K562 (cell line): ENCODE results near the gene NCMAP. TPM values are rescaled to one million over a fixed set of nuclear protein-coding genes. Genes with fewer than 3 reads are reported as not detected.

Experiments used
- ATAC-seq: fragments of 200-7000 bp; cut with Tn5 transposase; 3 replicates; pipeline ENCODE4 v1.9.1; 2020; ENCODE audit warnings: moderate library complexity
- BruUV-seq: library from RNA; stranded (reverse); fragments of 400-500 nt; replicated peaks from 2 replicates; lab custom pipeline; 2021; lab: Mats Ljungman, UMichigan
- CTCF ChIA-PET: fragments of 300-600 bp; formaldehyde crosslinking; extraction: SDS; loops from one replicate; lab custom pipeline; 2021; ENCODE audit warnings: low intra/inter-chr PET ratio; lab: Yijun Ruan, JAX
- POLR2A ChIA-PET: fragments of 300-600, 350-650 bp; sonication (Branson Sonifier 250); formaldehyde crosslinking; extraction: SDS; loops from one replicate; lab custom pipeline; 2021; ENCODE audit warnings: antibody characterized with exemption, inconsistent platforms; lab: Yijun Ruan, JAX
- DNase-seq, 4 experiments: peaks; one replicate each; pipeline versions ENCODE4 v3.0.0 to v3.0.0-alpha.2; 2011 to 2018; ENCODE audit warnings: low spot score in 3 of 4, mixed read lengths in 3 of 4; ENCODE audit errors: extremely low read depth in 1 of 4
- FAIRE-seq: peaks from 2 replicates; lab custom pipeline; 2011; peaks lifted over from hg19 to GRCh38; lab: Jason Lieb, UNC
- H2AFZ ChIP-seq: 2 replicates; pipeline ENCODE4 v1.6.0; 2011; ENCODE audit warnings: low read depth, low read length, control low read depth, inconsistent platforms
- H3K27ac ChIP-seq: fragments of 200-600 bp; 3 replicates; pipeline ENCODE4 v1.8.0; 2011; ENCODE audit warnings: low read depth, mild to moderate bottlenecking, control low read depth, inconsistent platforms, low read length, moderate library complexity, mixed read lengths; ENCODE audit errors: extremely low read depth
- H3K27me3 ChIP-seq, 2 experiments: fragments of 300-600 bp in 1 of 2; 2 replicates in 1 of 2; 3 replicates in 1 of 2; pipeline versions ENCODE4 v1.6.0 to v1.8.0; 2011; ENCODE audit warnings: inconsistent platforms in 2 of 2, low read length in 2 of 2, mild to moderate bottlenecking in 1 of 2, mixed read lengths in 1 of 2, moderate library complexity in 1 of 2; ENCODE audit not compliant: control insufficient read depth in 2 of 2, insufficient read depth in 2 of 2
- H3K36me3 ChIP-seq: fragments of 300-600 bp; 3 replicates; pipeline ENCODE4 v1.8.0; 2011; ENCODE audit warnings: mild to moderate bottlenecking, low read length, inconsistent platforms; ENCODE audit not compliant: control insufficient read depth, insufficient read depth
- H3K4me1 ChIP-seq, 2 experiments: fragments of 200-600 bp in 1 of 2; replicated peaks in 1 of 2; 2 replicates in 1 of 2; 3 replicates in 1 of 2; pipeline versions ENCODE4 v1.5.1 to v1.8.0; 2011; ENCODE audit warnings: inconsistent platforms in 2 of 2, low read length in 2 of 2, mild to moderate bottlenecking in 1 of 2, mixed read lengths in 1 of 2, moderate library complexity in 1 of 2; ENCODE audit not compliant: control insufficient read depth in 2 of 2, insufficient read depth in 2 of 2
- H3K4me2 ChIP-seq: 2 replicates; pipeline ENCODE4 v1.6.1; 2011; ENCODE audit warnings: low read length, control low read depth, inconsistent platforms, mixed read lengths; ENCODE audit not compliant: insufficient read depth
- H3K4me3 ChIP-seq: fragments of 200-600 bp; sonication (generic), shearing (Covaris generic); 2 replicates; pipeline ENCODE4 v1.5.1; 2016; ENCODE audit warnings: control low read depth, inconsistent platforms
- H3K79me2 ChIP-seq: fragments of 200-600 bp; 3 replicates; pipeline ENCODE4 v1.8.0; 2011; ENCODE audit warnings: low read length, inconsistent platforms; ENCODE audit not compliant: control insufficient read depth, insufficient read depth
- H3K9ac ChIP-seq, 2 experiments: 2 replicates each; pipeline versions ENCODE4 v1.6.0 to v1.6.1; 2011; ENCODE audit warnings: low read depth in 2 of 2, low read length in 2 of 2, control low read depth in 1 of 2, inconsistent platforms in 1 of 2, mild to moderate bottlenecking in 1 of 2, mixed read lengths in 1 of 2; ENCODE audit not compliant: insufficient read depth in 1 of 2
- H3K9me1 ChIP-seq: one replicate; pipeline ENCODE4 v1.6.0; 2011; ENCODE audit warnings: inconsistent platforms, mild to moderate bottlenecking, low read length, moderate library complexity; ENCODE audit not compliant: control insufficient read depth, insufficient read depth
- H3K9me3 ChIP-seq: replicated peaks from 2 replicates; pipeline ENCODE4 v1.5.1; 2011; ENCODE audit warnings: low read depth, low read length, inconsistent platforms; ENCODE audit not compliant: control insufficient read depth, insufficient read depth
- H4K20me1 ChIP-seq: replicated peaks from 2 replicates; pipeline ENCODE4 v1.6.1; 2011; ENCODE audit warnings: low read length, inconsistent platforms, mixed read lengths; ENCODE audit not compliant: control insufficient read depth, insufficient read depth
- ASH1L ChIP-seq: fragments of 450-650 bp; IDR thresholded peaks from 2 replicates; pipeline ENCODE4 v1.6.1; 2018; ENCODE audit warnings: borderline replicate concordance, mild to moderate bottlenecking, low read depth; ENCODE audit not compliant: partially characterized antibody
- CTCF ChIP-seq, 3 experiments: IDR thresholded peaks in 2 of 3; conservative IDR thresholded peaks in 1 of 3; 2 replicates each; pipeline ENCODE4 v1.5.1; 2011 to 2012; ENCODE audit warnings: low read length in 3 of 3, mild to moderate bottlenecking in 3 of 3, control low read depth in 2 of 3, improper control_type of control experiment in 1 of 3, inconsistent platforms in 1 of 3, low read depth in 1 of 3, mixed read lengths in 1 of 3, moderate library complexity in 1 of 3; ENCODE audit not compliant: insufficient read depth in 2 of 3
- ETV5 ChIP-seq: sonication (generic); formaldehyde crosslinking; IDR thresholded peaks from 2 replicates; pipeline ENCODE4 v1.4.0; 2020; ENCODE audit warnings: low read depth, mild to moderate bottlenecking, missing genetic modification reagents
- FUS ChIP-seq: fragments of 200-400 bp; formaldehyde crosslinking; optimal IDR thresholded peaks from 2 replicates; pipeline ENCODE3; 2017; ENCODE audit warnings: low read depth, low read length
- HEY1 ChIP-seq: fragments of 250-450 bp; sonication (Bioruptor Pico); IDR thresholded peaks from 2 replicates; pipeline ENCODE4 v1.5.0; 2020; ENCODE audit warnings: mild to moderate bottlenecking, moderate library complexity, borderline replicate concordance
- RBM17 ChIP-seq: fragments of 200-400 bp; formaldehyde crosslinking; IDR thresholded peaks from 2 replicates; pipeline ENCODE4 v1.6.1; 2017; ENCODE audit warnings: low read depth, mild to moderate bottlenecking, low read length, borderline replicate concordance
- RFX5 ChIP-seq: IDR thresholded peaks from 2 replicates; pipeline ENCODE4 v1.6.1; 2011; ENCODE audit warnings: low read depth, mild to moderate bottlenecking, improper control_type of control experiment, low read length
- THRAP3 ChIP-seq: fragments of 450-650 bp; IDR thresholded peaks from 2 replicates; pipeline ENCODE4 v1.6.1; 2016; ENCODE audit warnings: mild to moderate bottlenecking, inconsistent platforms, borderline replicate concordance
- ZBTB33 ChIP-seq: sonication (generic); formaldehyde crosslinking; IDR thresholded peaks from 2 replicates; pipeline ENCODE4 v1.8.1; 2023; ENCODE audit warnings: mild to moderate bottlenecking, missing genetic modification reagents
- ZEB2 ChIP-seq: fragments of 450-650 bp; IDR thresholded peaks from 2 replicates; pipeline ENCODE4 v1.6.1; 2016
- ZNF57 ChIP-seq: fragments of 450-650 bp; formaldehyde crosslinking; IDR thresholded peaks from 2 replicates; pipeline ENCODE4 v1.4.0; 2020; ENCODE audit warnings: mild to moderate bottlenecking, moderate library complexity
- ZNF75A ChIP-seq: fragments of 450-650 bp; formaldehyde crosslinking; IDR thresholded peaks from 2 replicates; pipeline ENCODE4 v1.4.0; 2020; ENCODE audit warnings: mild to moderate bottlenecking
- WGBS: fragments of 100-300 bp; shearing (Covaris generic); methylation state at CpG from one replicate; pipeline ENCODE4 v1.1.6; 2016; ENCODE audit warnings: low coverage, mixed read lengths; ENCODE audit not compliant: insufficient coverage; ENCODE audit errors: missing lambda C conversion rate; 5-methylcytosine and 5-hydroxymethylcytosine counted together
- in situ Hi-C: fragments of 300-500 bp; cut with MboI; formaldehyde crosslinking; loops from 4 replicates; pipeline ENCODE4 v1.15.0; 2018; ENCODE audit warnings: inconsistent platforms, mixed read lengths
- intact Hi-C: fragments of 100-400 bp; cut with micrococcal nuclease; formaldehyde crosslinking; loops from 2 replicates; pipeline ENCODE4 v1.14.2; 2022
- polyA plus RNA-seq, 8 experiments: library from polyadenylated mRNA; depleted of rRNA in 4 of 8; stranded (reverse) in 5 of 8; unstranded in 3 of 8; fragments of >200 nt; fragmentation: Nextera tagmentation in 2 of 8; fragmentation: Illumina TruSeq in 1 of 8; extraction: Ambion mirVana in 2 of 8; extraction: Trizol in 1 of 8; gene quantifications; 2 replicates each; pipeline versions ENCODE4 v1.2.1 to v1.2.3, GENCODE V29; 2011 to 2014; ENCODE audit warnings: inconsistent platforms in 1 of 8, missing spikeins in 1 of 8
- total RNA-seq, 7 experiments: library from RNA; depleted of rRNA in 6 of 7; stranded (reverse); fragments of >200 nt in 6 of 7; fragmentation: Illumina TruSeq in 2 of 7; extraction: Trizol in 2 of 7; gene quantifications; 2 replicates each; pipeline versions ENCODE4 v1.2.1 to v1.2.3, GENCODE V29; 2011 to 2021; ENCODE audit warnings: low replicate concordance in 1 of 7
- TF ChIP-seq, protein P1 (sequence below): fragments of 200-400 bp; formaldehyde crosslinking; IDR thresholded peaks from 2 replicates; pipeline ENCODE4 v1.6.1; 2017; ENCODE audit warnings: mild to moderate bottlenecking, low read depth, low read length, moderate library complexity
- TF ChIP-seq, protein P2 (sequence below): fragments of 450-650 bp; IDR thresholded peaks from 2 replicates; pipeline ENCODE4 v1.6.1; 2016; ENCODE audit warnings: low read depth, mild to moderate bottlenecking, moderate library complexity

NCMAP gene
- total and polyA plus RNA-seq, 9 of the 15 experiments (the other 6 are each of a cell fraction or from before 2014, with no cell fraction given): 0.03 TPM; not detected in 8

DNA sequence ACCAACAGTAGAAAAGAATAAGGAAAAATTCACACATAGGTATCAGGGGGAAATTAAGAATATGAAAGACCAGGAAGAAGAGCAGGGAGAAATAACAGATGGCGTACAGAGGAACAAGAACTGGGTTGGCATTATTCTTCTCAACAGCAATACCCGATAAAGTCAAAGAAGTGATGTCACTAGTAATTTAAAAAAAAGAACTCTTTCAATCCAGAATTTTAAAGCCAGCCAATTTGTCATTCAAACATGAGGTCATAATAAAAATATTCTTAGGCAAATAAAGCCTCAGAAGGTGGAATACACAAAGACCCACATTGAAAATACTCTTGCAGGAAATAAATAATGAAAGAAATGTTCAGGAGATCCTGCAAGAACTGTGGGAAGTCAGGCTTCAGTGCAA, 8.8 kb downstream of the NCMAP start (continued):
- no peak for TF ChIP-seq CTCF (IDR thresholded peaks at IDR 0.05 in 2 of 3, conservative IDR thresholded peaks at IDR 0.05 in 1 of 3; ENCODE audit: insufficient read depth in 2 of 3, low read depth in 1 of 3, low read length in 3 of 3)
- TF ChIP-seq ASH1L: no peak
- TF ChIP-seq ETV5 (CRISPR knock-in tag): no peak

- no peaks in the 10 kb centered on the region for H3K79me2 ChIP-seq
- no peak overlapping the region for H2AFZ ChIP-seq
- DNase-seq (no peak), FAIRE-seq (no peak), ATAC-seq (no peak)
- H3K27me3 ChIP-seq: peaks cover 32 to 43% of the 10 kb centered on the region in 2 experiments
- H4K20me1 ChIP-seq: no peaks in the 10 kb centered on the region
- ChIA-PET POLR2A (no interaction called here), CTCF (no interaction called here)
- H3K36me3 ChIP-seq: no peaks in the 10 kb centered on the region
- BruUV-seq: no TSS peak
- no peaks in the 10 kb centered on the region for H3K9me3 ChIP-seq
- no peaks in the 10 kb centered on the region for H3K4me1 ChIP-seq
- H3K9ac ChIP-seq: no peak overlapping the region
- no peak overlapping the region for H3K4me3 ChIP-seq
- H3K4me2 ChIP-seq: no peak overlapping the region
- H3K9me1 ChIP-seq: no peaks in the 10 kb centered on the region
- WGBS: 3% methylated on average over 3 of the region's 3 CpGs
- no peak overlapping the region for H3K27ac ChIP-seq
- intact Hi-C loops: no loop called here
- in situ Hi-C loops: no loop called here
- TF ChIP-seq, protein P1, sequence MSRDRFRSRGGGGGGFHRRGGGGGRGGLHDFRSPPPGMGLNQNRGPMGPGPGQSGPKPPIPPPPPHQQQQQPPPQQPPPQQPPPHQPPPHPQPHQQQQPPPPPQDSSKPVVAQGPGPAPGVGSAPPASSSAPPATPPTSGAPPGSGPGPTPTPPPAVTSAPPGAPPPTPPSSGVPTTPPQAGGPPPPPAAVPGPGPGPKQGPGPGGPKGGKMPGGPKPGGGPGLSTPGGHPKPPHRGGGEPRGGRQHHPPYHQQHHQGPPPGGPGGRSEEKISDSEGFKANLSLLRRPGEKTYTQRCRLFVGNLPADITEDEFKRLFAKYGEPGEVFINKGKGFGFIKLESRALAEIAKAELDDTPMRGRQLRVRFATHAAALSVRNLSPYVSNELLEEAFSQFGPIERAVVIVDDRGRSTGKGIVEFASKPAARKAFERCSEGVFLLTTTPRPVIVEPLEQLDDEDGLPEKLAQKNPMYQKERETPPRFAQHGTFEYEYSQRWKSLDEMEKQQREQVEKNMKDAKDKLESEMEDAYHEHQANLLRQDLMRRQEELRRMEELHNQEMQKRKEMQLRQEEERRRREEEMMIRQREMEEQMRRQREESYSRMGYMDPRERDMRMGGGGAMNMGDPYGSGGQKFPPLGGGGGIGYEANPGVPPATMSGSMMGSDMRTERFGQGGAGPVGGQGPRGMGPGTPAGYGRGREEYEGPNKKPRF: no peak
- TF ChIP-seq, protein P2, sequence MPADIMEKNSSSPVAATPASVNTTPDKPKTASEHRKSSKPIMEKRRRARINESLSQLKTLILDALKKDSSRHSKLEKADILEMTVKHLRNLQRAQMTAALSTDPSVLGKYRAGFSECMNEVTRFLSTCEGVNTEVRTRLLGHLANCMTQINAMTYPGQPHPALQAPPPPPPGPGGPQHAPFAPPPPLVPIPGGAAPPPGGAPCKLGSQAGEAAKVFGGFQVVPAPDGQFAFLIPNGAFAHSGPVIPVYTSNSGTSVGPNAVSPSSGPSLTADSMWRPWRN: no peak
- no peak for TF ChIP-seq FUS
- no peak for TF ChIP-seq THRAP3
- no peak for TF ChIP-seq HEY1 (CRISPR knock-in tag)
- TF ChIP-seq RBM17: no peak
- no peak for TF ChIP-seq ZBTB33 (CRISPR knock-in tag)
- no peak for TF ChIP-seq ZNF75A (CRISPR knock-in tag)
- TF ChIP-seq ZEB2: no peak
- no peak for TF ChIP-seq RFX5
- TF ChIP-seq ZNF57 (CRISPR knock-in tag): no peak
Observed at GRCh38 chr1:24566236-24566867, 10.5 kb downstream of the NCMAP start.
